HG03103 (cell line): ENCODE measurements around the gene WDR26.
"Not testable (repeated sequence)": the region's sequence is repeated elsewhere in the genome, so short reads cannot be mapped to it uniquely, and the experiment has no call there.

Experiments used
- ATAC-seq: cut with Tn5 transposase; IDR thresholded peaks from one replicate; pipeline ENCODE4 v1.9.1; 2021; ENCODE audit warnings: low read depth; ENCODE audit not compliant: unreplicated experiment

WDR26 gene

GRCh38 chr1:224353975-224354925 is 80.3 kb downstream of the WDR26 start:
- ATAC-seq: no peak

- ATAC-seq: not testable (repeated sequence)
Measured at GRCh38 chr1:224352436-224353085, 82.0 kb downstream of the WDR26 start.

- ATAC-seq: not testable (repeated sequence)
Measured at GRCh38 chr1:224349716-224350115, 84.9 kb downstream of the WDR26 start.

GRCh38 chr1:224348137-224348536 is 86.5 kb downstream of the WDR26 start:
- no peak for ATAC-seq

GRCh38 chr1:224343679-224344078 is 90.9 kb downstream of the WDR26 start:
- no peak for ATAC-seq

GRCh38 chr1:224340453-224341384 is 93.9 kb downstream of the WDR26 start:
- ATAC-seq: not testable (repeated sequence)

- no peak for ATAC-seq
Measured at GRCh38 chr1:224339442-224340033, 95.1 kb downstream of the WDR26 start.

GRCh38 chr1:224338150-224338838 is 96.3 kb downstream of the WDR26 start:
- ATAC-seq: no peak
